GM18519 (cell line): ENCODE data around the gene DCTN4.

Experiments used
- ATAC-seq: cut with Tn5 transposase; IDR thresholded peaks from one replicate; pipeline ENCODE4 v1.9.1; 2021; ENCODE audit warnings: mild to moderate bottlenecking, moderate library complexity; ENCODE audit not compliant: unreplicated experiment, low FRiP score

DCTN4 gene

GRCh38 chr5:150672237-150672883 lies 86.5 kb downstream of the DCTN4 start:
- ATAC-seq = no peak

- ATAC-seq = no peak
Measured at GRCh38 chr5:150671509-150672236, 87.1 kb downstream of the DCTN4 start.

GRCh38 chr5:150670948-150671310 lies 87.9 kb downstream of the DCTN4 start:
- ATAC-seq = no peak

- no peak for ATAC-seq
Measured at GRCh38 chr5:150670275-150670947, 88.4 kb downstream of the DCTN4 start.

- ATAC-seq = no peak
Measured at GRCh38 chr5:150665044-150665443, 93.8 kb downstream of the DCTN4 start.

- ATAC-seq = no peak
Measured at GRCh38 chr5:150663936-150664335, 94.9 kb downstream of the DCTN4 start.

GRCh38 chr5:150662731-150663516 lies 95.9 kb downstream of the DCTN4 start:
- ATAC-seq = no peak

GRCh38 chr5:150661821-150662596 lies 96.8 kb downstream of the DCTN4 start:
- no peak for ATAC-seq

- ATAC-seq = no peak
Measured at GRCh38 chr5:150661086-150661485, 97.7 kb downstream of the DCTN4 start, which contains the start of gene MYOZ3. Gene MYOZ3 (plus strand): TSS chr5:150661251. CDS start chr5:150662942, 1,691 bp downstream.

- no peak for ATAC-seq
Measured at GRCh38 chr5:150660108-150660831, 98.5 kb downstream of the DCTN4 start.

- ATAC-seq = no peak
Measured at GRCh38 chr5:150659360-150660107, 99.3 kb downstream of the DCTN4 start.

- ATAC-seq = no peak
Measured at GRCh38 chr5:150658699-150659265, 100.0 kb downstream of the DCTN4 start.
